HEK293 (cell line): ENCODE results near the gene PER1.

ENCODE experiments used
- CTCF ChIA-PET: fragments of 350-600 bp; formaldehyde crosslinking; extraction: SDS; loops from one replicate; lab custom pipeline; 2021; ENCODE audit warnings: antibody characterized with exemption; lab: Yijun Ruan, JAX
- POLR2A ChIA-PET: fragments of 300-600 bp; formaldehyde crosslinking; extraction: SDS; loops from one replicate; lab custom pipeline; 2020; ENCODE audit warnings: antibody characterized with exemption, inconsistent platforms; lab: Yijun Ruan, JAX
- H3K27ac ChIP-seq: fragments of 200-500 bp; sonication (Bioruptor generic); 2 replicates; pipeline ENCODE4 v1.5.1; 2014; ENCODE audit warnings: low read depth, low read length, control low read depth, inconsistent platforms; ENCODE audit errors: extremely low read depth
- H3K36me3 ChIP-seq, 2 experiments: fragments of 200-500 bp in 1 of 2; sonication (Bioruptor generic) in 1 of 2; 1 replicate in 1 of 2; 2 replicates in 1 of 2; pipeline ENCODE4 v1.5.1; 2014 to 2017; ENCODE audit warnings: inconsistent platforms in 2 of 2, low read length in 2 of 2; ENCODE audit not compliant: control insufficient read depth in 2 of 2, insufficient read depth in 1 of 2
- H3K4me1 ChIP-seq: fragments of 200-500 bp; sonication (Bioruptor generic); 2 replicates; pipeline ENCODE4 v1.5.1; 2014; ENCODE audit warnings: mild to moderate bottlenecking, low read length, inconsistent platforms; ENCODE audit not compliant: control insufficient read depth, insufficient read depth
- H3K4me3 ChIP-seq: 2 replicates; pipeline ENCODE4 v1.5.1; 2011; ENCODE audit warnings: low read depth, mild to moderate bottlenecking, control low read depth, low read length, moderate library complexity
- H3K9me3 ChIP-seq: fragments of 200-500 bp; sonication (Bioruptor generic); 2 replicates; pipeline ENCODE4 v1.5.1; 2014; ENCODE audit warnings: low read depth, low read length, inconsistent platforms; ENCODE audit not compliant: control insufficient read depth, insufficient read depth
- BCL6B ChIP-seq: fragments of 450-650 bp; formaldehyde crosslinking; IDR thresholded peaks from 2 replicates; pipeline ENCODE4 v1.5.1; 2017; ENCODE audit warnings: missing biosample characterization, missing genetic modification characterization
- EGR2 ChIP-seq: fragments of 450-650 bp; formaldehyde crosslinking; IDR thresholded peaks from 2 replicates; pipeline ENCODE4 v1.5.1; 2016; ENCODE audit warnings: low read depth, missing biosample characterization, missing genetic modification characterization
- HIC1 ChIP-seq: fragments of 450-650 bp; formaldehyde crosslinking; IDR thresholded peaks from 2 replicates; pipeline ENCODE4 v1.5.1; 2016; ENCODE audit warnings: missing biosample characterization, missing genetic modification characterization
- HOXC10 ChIP-seq: sonication (generic); formaldehyde crosslinking; IDR thresholded peaks from 2 replicates; pipeline ENCODE4 v1.8.1; 2023; ENCODE audit warnings: mild to moderate bottlenecking, missing genetic modification reagents
- KLF10 ChIP-seq: fragments of 450-650 bp; IDR thresholded peaks from 2 replicates; pipeline ENCODE4 v1.5.1; 2018; ENCODE audit warnings: missing biosample characterization, mild to moderate bottlenecking, missing genetic modification characterization
- KLF8 ChIP-seq: fragments of 450-650 bp; formaldehyde crosslinking; IDR thresholded peaks from 2 replicates; pipeline ENCODE4 v1.5.1; 2016; ENCODE audit warnings: missing biosample characterization, missing genetic modification characterization
- SP2 ChIP-seq: fragments of 450-650 bp; formaldehyde crosslinking; IDR thresholded peaks from 2 replicates; pipeline ENCODE4 v1.5.1; 2016; ENCODE audit warnings: missing biosample characterization, missing genetic modification characterization
- TCF7L2 ChIP-seq: IDR thresholded peaks from 2 replicates; pipeline ENCODE4 v1.6.1; 2011; ENCODE audit warnings: low read depth, mild to moderate bottlenecking, inconsistent platforms, low read length, moderate library complexity, borderline replicate concordance
- YY2 ChIP-seq: fragments of 450-650 bp; formaldehyde crosslinking; IDR thresholded peaks from 2 replicates; pipeline ENCODE4 v1.5.1; 2016; ENCODE audit warnings: missing biosample characterization, missing genetic modification characterization
- ZNF175 ChIP-seq: fragments of 450-650 bp; formaldehyde crosslinking; IDR thresholded peaks from 2 replicates; pipeline ENCODE4 v1.5.1; 2016; ENCODE audit warnings: missing biosample characterization, missing genetic modification characterization
- ZNF37A ChIP-seq: fragments of 450-650 bp; IDR thresholded peaks from 2 replicates; pipeline ENCODE4 v1.5.1; 2018; ENCODE audit warnings: missing biosample characterization, missing genetic modification characterization
- ZNF449 ChIP-seq: fragments of 450-650 bp; formaldehyde crosslinking; IDR thresholded peaks from 2 replicates; pipeline ENCODE4 v1.5.1; 2017; ENCODE audit warnings: missing biosample characterization, mild to moderate bottlenecking, missing genetic modification characterization, moderate library complexity
- ZNF530 ChIP-seq: fragments of 450-650 bp; formaldehyde crosslinking; IDR thresholded peaks from 2 replicates; pipeline ENCODE4 v1.5.1; 2016; ENCODE audit warnings: low read depth, missing biosample characterization, missing genetic modification characterization
- ZNF548 ChIP-seq: fragments of 450-650 bp; formaldehyde crosslinking; IDR thresholded peaks from 2 replicates; pipeline ENCODE4 v1.5.1; 2016; ENCODE audit warnings: missing biosample characterization, missing genetic modification characterization
- ZNF560 ChIP-seq: fragments of 450-650 bp; formaldehyde crosslinking; IDR thresholded peaks from 2 replicates; pipeline ENCODE4 v1.5.1; 2017; ENCODE audit warnings: missing biosample characterization, missing genetic modification characterization, borderline replicate concordance
- ZNF785 ChIP-seq: fragments of 450-650 bp; formaldehyde crosslinking; IDR thresholded peaks from 2 replicates; pipeline ENCODE4 v1.5.1; 2016; ENCODE audit warnings: missing biosample characterization, missing genetic modification characterization
- TF ChIP-seq, protein P1 (sequence below): fragments of 450-650 bp; formaldehyde crosslinking; IDR thresholded peaks from 2 replicates; pipeline ENCODE4 v1.5.1; 2016; ENCODE audit warnings: missing biosample characterization, missing genetic modification characterization
- TF ChIP-seq, protein P2 (sequence below): fragments of 450-650 bp; formaldehyde crosslinking; IDR thresholded peaks from 2 replicates; pipeline ENCODE4 v1.5.1; 2016; ENCODE audit warnings: missing biosample characterization, missing genetic modification characterization
- TF ChIP-seq, protein P3 (sequence below): fragments of 450-650 bp; formaldehyde crosslinking; conservative IDR thresholded peaks from 2 replicates; pipeline ENCODE4 v1.5.1; 2016; ENCODE audit warnings: low read depth, missing biosample characterization, missing genetic modification characterization

Gene PER1

DNA sequence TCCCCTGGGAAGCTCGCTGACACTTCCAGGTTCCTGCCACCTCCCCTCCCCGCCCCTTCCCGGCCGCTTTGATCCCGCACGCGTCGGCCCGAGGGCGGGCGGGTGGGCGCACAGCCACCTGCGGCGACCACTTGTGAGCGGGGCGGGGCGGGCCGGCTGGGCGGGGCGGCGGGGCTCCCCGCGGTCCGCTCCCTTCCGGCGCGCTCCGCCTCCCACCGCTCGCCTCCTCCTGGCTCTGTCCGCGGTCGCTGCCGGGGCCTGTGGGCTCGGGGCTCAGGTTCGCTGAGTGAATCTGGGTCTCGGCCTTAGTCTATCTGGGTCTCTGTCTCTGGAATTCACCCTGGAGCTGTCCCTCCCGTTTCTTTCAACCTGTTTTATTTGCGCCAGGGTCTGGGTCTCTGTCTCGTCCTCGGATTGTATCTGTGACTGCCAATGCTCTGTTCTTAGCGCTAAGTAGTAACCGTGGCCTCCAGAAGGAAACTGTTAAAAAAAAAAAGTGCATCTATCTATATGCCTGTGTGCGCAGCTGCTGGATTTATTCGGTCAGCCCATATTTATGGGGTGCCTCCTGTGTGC, 25.6 kb downstream of the PER1 start:
- ChIA-PET CTCF (interaction anchor here (0.5 to 4.7 kb wide), 11 partner anchors 10 to 257 kb away, joined by 3 to 36 read pairs (median 4); no protein-coding TSS in a partner anchor), POLR2A (interaction anchor here (0.6 to 1.6 kb wide), 5 partner anchors 27 to 97 kb away, joined by 3 to 6 read pairs (median 4); no protein-coding TSS in a partner anchor)
- no peaks in the 10 kb centered on the region for H3K36me3 ChIP-seq
- peak overlapping the region; percentile 55 for H3K4me3 ChIP-seq
- no peaks in the 10 kb centered on the region for H3K9me3 ChIP-seq
- peak overlapping the region; percentile 78 for H3K27ac ChIP-seq
- H3K4me1 ChIP-seq, result peaks cover 14% of the 10 kb centered on the region
- TF ChIP-seq, protein P1, sequence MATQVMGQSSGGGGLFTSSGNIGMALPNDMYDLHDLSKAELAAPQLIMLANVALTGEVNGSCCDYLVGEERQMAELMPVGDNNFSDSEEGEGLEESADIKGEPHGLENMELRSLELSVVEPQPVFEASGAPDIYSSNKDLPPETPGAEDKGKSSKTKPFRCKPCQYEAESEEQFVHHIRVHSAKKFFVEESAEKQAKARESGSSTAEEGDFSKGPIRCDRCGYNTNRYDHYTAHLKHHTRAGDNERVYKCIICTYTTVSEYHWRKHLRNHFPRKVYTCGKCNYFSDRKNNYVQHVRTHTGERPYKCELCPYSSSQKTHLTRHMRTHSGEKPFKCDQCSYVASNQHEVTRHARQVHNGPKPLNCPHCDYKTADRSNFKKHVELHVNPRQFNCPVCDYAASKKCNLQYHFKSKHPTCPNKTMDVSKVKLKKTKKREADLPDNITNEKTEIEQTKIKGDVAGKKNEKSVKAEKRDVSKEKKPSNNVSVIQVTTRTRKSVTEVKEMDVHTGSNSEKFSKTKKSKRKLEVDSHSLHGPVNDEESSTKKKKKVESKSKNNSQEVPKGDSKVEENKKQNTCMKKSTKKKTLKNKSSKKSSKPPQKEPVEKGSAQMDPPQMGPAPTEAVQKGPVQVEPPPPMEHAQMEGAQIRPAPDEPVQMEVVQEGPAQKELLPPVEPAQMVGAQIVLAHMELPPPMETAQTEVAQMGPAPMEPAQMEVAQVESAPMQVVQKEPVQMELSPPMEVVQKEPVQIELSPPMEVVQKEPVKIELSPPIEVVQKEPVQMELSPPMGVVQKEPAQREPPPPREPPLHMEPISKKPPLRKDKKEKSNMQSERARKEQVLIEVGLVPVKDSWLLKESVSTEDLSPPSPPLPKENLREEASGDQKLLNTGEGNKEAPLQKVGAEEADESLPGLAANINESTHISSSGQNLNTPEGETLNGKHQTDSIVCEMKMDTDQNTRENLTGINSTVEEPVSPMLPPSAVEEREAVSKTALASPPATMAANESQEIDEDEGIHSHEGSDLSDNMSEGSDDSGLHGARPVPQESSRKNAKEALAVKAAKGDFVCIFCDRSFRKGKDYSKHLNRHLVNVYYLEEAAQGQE (tag by site-specific recombination), result peak; percentile 71
- TF ChIP-seq ZNF560 (tag by site-specific recombination) (no peak), KLF10 (tag by site-specific recombination) (peak; percentile 19; the same call in 1 of the 2 replicates), EGR2 (tag by site-specific recombination) (no peak), ZNF785 (tag by site-specific recombination) (no peak), ZNF530 (tag by site-specific recombination) (no peak), YY2 (no peak), ZNF37A (tag by site-specific recombination) (no peak), ZNF548 (tag by site-specific recombination) (no peak), SP2 (no peak), KLF8 (no peak), HOXC10 (CRISPR knock-in tag) (no peak), TCF7L2 (peak; percentile 86; the same call in 1 of the 2 replicates), ZNF449 (peak; percentile 36; the same call in 1 of the 2 replicates), BCL6B (tag by site-specific recombination) (no peak), HIC1 (tag by site-specific recombination) (no peak), ZNF175 (tag by site-specific recombination) (no peak)
- TF ChIP-seq, protein P2, sequence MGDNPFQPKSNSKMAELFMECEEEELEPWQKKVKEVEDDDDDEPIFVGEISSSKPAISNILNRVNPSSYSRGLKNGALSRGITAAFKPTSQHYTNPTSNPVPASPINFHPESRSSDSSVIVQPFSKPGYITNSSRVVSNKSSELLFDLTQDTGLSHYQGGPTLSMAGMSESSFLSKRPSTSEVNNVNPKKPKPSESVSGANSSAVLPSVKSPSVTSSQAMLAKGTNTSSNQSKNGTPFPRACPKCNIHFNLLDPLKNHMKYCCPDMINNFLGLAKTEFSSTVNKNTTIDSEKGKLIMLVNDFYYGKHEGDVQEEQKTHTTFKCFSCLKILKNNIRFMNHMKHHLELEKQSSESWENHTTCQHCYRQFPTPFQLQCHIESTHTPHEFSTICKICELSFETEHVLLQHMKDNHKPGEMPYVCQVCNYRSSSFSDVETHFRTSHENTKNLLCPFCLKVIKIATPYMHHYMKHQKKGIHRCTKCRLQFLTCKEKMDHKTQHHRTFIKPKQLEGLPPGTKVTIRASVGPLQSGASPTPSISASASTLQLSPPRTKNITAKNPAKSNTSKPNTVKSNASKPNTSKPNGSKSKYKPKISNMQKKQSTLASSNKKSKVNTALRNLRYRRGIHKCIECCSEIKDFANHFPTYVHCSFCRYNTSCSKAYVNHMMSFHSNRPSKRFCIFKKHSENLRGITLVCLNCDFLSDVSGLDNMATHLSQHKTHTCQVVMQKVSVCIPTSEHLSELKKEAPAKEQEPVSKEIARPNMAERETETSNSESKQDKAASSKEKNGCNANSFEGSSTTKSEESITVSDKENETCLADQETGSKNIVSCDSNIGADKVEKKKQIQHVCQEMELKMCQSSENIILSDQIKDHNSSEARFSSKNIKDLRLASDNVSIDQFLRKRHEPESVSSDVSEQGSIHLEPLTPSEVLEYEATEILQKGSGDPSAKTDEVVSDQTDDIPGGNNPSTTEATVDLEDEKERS (tag by site-specific recombination), result no peak
- TF ChIP-seq, protein P3, sequence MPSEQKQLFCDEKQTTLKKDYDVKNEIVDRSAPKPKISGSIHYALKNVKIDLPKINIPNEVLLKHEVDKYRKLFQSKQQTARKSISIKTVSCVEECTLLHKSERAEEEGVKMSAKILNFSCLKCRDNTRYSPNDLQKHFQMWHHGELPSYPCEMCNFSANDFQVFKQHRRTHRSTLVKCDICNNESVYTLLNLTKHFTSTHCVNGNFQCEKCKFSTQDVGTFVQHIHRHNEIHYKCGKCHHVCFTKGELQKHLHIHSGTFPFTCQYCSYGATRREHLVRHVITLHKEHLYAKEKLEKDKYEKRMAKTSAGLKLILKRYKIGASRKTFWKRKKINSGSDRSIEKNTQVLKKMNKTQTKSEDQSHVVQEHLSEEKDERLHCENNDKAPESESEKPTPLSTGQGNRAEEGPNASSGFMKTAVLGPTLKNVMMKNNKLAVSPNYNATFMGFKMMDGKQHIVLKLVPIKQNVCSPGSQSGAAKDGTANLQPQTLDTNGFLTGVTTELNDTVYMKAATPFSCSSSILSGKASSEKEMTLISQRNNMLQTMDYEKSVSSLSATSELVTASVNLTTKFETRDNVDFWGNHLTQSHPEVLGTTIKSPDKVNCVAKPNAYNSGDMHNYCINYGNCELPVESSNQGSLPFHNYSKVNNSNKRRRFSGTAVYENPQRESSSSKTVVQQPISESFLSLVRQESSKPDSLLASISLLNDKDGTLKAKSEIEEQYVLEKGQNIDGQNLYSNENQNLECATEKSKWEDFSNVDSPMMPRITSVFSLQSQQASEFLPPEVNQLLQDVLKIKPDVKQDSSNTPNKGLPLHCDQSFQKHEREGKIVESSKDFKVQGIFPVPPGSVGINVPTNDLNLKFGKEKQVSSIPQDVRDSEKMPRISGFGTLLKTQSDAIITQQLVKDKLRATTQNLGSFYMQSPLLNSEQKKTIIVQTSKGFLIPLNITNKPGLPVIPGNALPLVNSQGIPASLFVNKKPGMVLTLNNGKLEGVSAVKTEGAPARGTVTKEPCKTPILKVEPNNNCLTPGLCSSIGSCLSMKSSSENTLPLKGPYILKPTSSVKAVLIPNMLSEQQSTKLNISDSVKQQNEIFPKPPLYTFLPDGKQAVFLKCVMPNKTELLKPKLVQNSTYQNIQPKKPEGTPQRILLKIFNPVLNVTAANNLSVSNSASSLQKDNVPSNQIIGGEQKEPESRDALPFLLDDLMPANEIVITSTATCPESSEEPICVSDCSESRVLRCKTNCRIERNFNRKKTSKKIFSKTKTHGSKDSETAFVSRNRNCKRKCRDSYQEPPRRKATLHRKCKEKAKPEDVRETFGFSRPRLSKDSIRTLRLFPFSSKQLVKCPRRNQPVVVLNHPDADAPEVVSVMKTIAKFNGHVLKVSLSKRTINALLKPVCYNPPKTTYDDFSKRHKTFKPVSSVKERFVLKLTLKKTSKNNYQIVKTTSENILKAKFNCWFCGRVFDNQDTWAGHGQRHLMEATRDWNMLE, result no peak
